ENCODE results near the gene EMC8. TPM values are rescaled to one million over a fixed set of nuclear protein-coding genes. Genes with fewer than 3 reads are reported as not detected.

Gene EMC8
- total RNA-seq, 6 experiments from 2014 or later: 9.2 to 22.4 (median 12.1) TPM

DNA sequence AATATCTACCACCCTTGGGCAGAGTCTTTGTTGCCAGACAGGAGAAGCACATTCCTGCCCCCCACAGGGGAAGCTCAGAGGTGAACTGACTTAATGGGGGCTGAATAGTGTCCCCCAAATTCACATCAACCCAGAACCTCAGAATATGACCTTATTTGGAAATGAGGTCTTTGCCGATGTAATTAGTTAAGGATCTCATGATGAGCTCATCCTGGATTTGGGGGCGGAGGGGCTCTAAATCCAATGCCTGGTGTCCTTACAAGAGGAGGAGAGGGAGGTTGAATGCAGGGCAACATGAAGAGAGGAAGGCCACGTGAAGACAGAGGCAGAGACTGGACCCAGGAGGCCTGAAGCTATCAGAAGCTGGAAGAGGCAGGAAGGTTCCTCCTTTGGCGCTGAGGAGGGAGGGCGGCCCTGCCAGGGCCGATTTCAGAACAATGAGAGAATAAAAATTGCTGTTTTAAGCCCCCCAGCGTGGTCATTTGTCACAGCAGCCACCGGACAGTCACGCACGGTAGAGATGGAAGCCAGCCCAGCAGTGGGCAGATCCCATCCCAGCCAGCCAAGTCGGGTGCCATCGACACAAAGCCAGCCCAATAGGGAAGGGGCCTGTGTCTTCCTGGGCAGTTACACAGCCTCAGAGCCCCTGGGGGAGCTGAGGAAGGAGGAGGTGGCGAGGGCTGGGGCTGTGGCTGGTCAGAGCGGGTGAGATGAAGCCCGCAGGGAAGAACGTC is 69.7 kb downstream of the EMC8 start:
- DNase-seq (no peak), ATAC-seq (peak in 1 of 4 donors; percentile 9)
- no peak overlapping the region for H3K4me3 ChIP-seq
- WGBS (ENCODE audit: insufficient coverage, low coverage, low lambda C conversion rate, missing lambda C conversion rate): 75% methylated on average over 5 of the region's 16 CpGs
- no peaks in the 10 kb centered on the region for H3K4me1 ChIP-seq
- H3K9me3 ChIP-seq: no peaks in the 10 kb centered on the region
- no peak for TF ChIP-seq POLR2A (IDR thresholded peaks at IDR 0.05)
- TF ChIP-seq, protein P1, sequence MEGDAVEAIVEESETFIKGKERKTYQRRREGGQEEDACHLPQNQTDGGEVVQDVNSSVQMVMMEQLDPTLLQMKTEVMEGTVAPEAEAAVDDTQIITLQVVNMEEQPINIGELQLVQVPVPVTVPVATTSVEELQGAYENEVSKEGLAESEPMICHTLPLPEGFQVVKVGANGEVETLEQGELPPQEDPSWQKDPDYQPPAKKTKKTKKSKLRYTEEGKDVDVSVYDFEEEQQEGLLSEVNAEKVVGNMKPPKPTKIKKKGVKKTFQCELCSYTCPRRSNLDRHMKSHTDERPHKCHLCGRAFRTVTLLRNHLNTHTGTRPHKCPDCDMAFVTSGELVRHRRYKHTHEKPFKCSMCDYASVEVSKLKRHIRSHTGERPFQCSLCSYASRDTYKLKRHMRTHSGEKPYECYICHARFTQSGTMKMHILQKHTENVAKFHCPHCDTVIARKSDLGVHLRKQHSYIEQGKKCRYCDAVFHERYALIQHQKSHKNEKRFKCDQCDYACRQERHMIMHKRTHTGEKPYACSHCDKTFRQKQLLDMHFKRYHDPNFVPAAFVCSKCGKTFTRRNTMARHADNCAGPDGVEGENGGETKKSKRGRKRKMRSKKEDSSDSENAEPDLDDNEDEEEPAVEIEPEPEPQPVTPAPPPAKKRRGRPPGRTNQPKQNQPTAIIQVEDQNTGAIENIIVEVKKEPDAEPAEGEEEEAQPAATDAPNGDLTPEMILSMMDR (IDR thresholded peaks at IDR 0.05): no peak
- H3K27ac ChIP-seq: no peak overlapping the region
- intact Hi-C loops (cut with DNase I): no loop called here
- no peaks in the 10 kb centered on the region for H3K27me3 ChIP-seq
- no peaks in the 10 kb centered on the region for H3K36me3 ChIP-seq

DNA sequence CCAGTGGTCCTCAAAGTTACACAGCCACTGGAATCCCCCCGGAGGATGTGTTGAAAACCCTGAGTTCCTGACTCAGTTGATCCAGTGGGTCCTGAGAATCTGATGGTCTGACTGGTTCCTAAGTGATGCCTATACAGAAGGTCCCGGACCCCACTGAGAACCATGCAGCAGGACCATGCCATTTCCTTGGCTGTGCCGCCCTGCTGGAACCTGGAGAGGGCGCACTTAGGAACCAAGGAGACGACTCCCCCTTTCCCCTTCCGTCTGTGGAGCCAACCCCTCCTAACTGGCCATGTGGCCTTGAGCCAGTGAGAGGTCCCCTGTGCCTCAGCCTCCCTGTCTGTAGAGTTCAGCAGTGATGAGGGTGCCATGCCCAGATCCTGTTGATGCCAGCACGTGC is 70.5 kb downstream of the EMC8 start:
- TF ChIP-seq, protein P1 (IDR thresholded peaks at IDR 0.05): no peak
- TF ChIP-seq POLR2A (IDR thresholded peaks at IDR 0.05): no peak
- H3K4me1 ChIP-seq: no peaks in the 10 kb centered on the region
- DNase-seq (no peak), ATAC-seq (no peak)
- H3K36me3 ChIP-seq: no peaks in the 10 kb centered on the region
- H3K9me3 ChIP-seq: no peaks in the 10 kb centered on the region
- WGBS (ENCODE audit: insufficient coverage, low coverage, low lambda C conversion rate, missing lambda C conversion rate): 70% methylated on average over 2 of the region's 7 CpGs
- no peaks in the 10 kb centered on the region for H3K27me3 ChIP-seq
- no peak overlapping the region for H3K4me3 ChIP-seq
- H3K27ac ChIP-seq: no peak overlapping the region
- intact Hi-C loops (cut with DNase I): no loop called here

MicroRNA genes within 50 kb of the gene (microRNA counts, 767-probe panel; counts per million panel counts)
- microRNA hsa-miR-1910: 237 counts per million

Small RNA genes lying within 50 kb of the gene (microRNA-seq; reads per million reads assigned to microRNA genes)
- gene MIR1910: 0 reads per million in 2 donors

Small RNA genes lying within 50 kb of the gene (small RNA-seq; reads per million reads assigned to genes)
- gene RNU1-103P: 0 reads per million in 2 experiments

Other genes starting within 250 kb of the EMC8 start
- 10 to 100 TPM; 30.0 to 48.0 (median 38.8) TPM for gene GSE1, start 186.2 kb downstream of the EMC8 start, total RNA-seq
- 1 to 10 TPM in 4 of 6 experiments, under 1 TPM in 2; 0.49 to 4.7 (median 1.3) TPM for gene GINS2, start 110.6 kb downstream of the EMC8 start, total RNA-seq
- under 1 TPM in 4 of 6 experiments, not detected in 2; 0.31 to 0.98 (median 0.70) TPM for gene C16orf74, start 48.4 kb downstream of the EMC8 start, total RNA-seq
- gene COX4I1, start 151 bp upstream of the EMC8 start, total RNA-seq: 100 to 1,000 TPM; 247 to 417 (median 303) TPM
- gene IRF8, start 99.6 kb upstream of the EMC8 start, total RNA-seq: 10 to 100 TPM in 5 of 6 experiments, 1 to 10 TPM in 1; 4.8 to 19.6 (median 14.6) TPM

All from right lobe of liver (tissue), 6 donors.